GM23338 (cell line): ENCODE measurements around the gene TEPSIN.

Experiments
- CREB1 ChIP-seq: fragments of 250-450 bp; sonication (Bioruptor Pico); IDR thresholded peaks from 2 replicates; pipeline ENCODE4 v1.5.0; 2020; ENCODE audit warnings: low read depth, mild to moderate bottlenecking, moderate library complexity
- EZH2 ChIP-seq: fragments of 200-600 bp; sonication (generic); IDR thresholded peaks from one replicate; pipeline ENCODE4 v1.8.0; 2017; ENCODE audit warnings: antibody characterized with exemption, mild to moderate bottlenecking, low read depth; ENCODE audit not compliant: unreplicated experiment
- EZH2phosphoT487 ChIP-seq: fragments of 200-600 bp; sonication (generic); IDR thresholded peaks from one replicate; pipeline ENCODE4 v1.8.1; 2018; ENCODE audit warnings: antibody characterized with exemption; ENCODE audit not compliant: unreplicated experiment
- JUNB ChIP-seq: IDR thresholded peaks from one replicate; pipeline ENCODE4 v1.6.1; 2016; ENCODE audit warnings: antibody characterized with exemption; ENCODE audit not compliant: unreplicated experiment
- NANOG ChIP-seq: IDR thresholded peaks from 2 replicates; pipeline ENCODE4 v1.6.1; 2016; ENCODE audit warnings: antibody characterized with exemption, borderline replicate concordance
- POLR2AphosphoS5 ChIP-seq: IDR thresholded peaks from 2 replicates; pipeline ENCODE4 v1.6.1; 2016; ENCODE audit warnings: antibody characterized with exemption, low read depth
- STAT1 ChIP-seq: IDR thresholded peaks from one replicate; pipeline ENCODE4 v1.6.1; 2016; ENCODE audit warnings: antibody characterized with exemption; ENCODE audit not compliant: unreplicated experiment
- ZNF114 ChIP-seq: fragments of 250-450 bp; sonication (Bioruptor Pico); IDR thresholded peaks from 2 replicates; pipeline ENCODE4 v1.5.0; 2020; ENCODE audit warnings: mild to moderate bottlenecking, moderate library complexity
- ZNF331 ChIP-seq: fragments of 250-450 bp; sonication (Bioruptor Pico); IDR thresholded peaks from 2 replicates; pipeline ENCODE4 v1.5.0; 2020; ENCODE audit warnings: low read depth, mild to moderate bottlenecking, moderate library complexity
- TF ChIP-seq, protein P1 (sequence below), 2 experiments: fragments of 200-600 bp in 1 of 2; sonication (generic) in 1 of 2; conservative IDR thresholded peaks; 2 replicates each; pipeline versions ENCODE4 v1.5.1 to v1.6.1; 2016 to 2017; ENCODE audit warnings: antibody characterized with exemption in 2 of 2, low read depth in 2 of 2, mild to moderate bottlenecking in 2 of 2, moderate library complexity in 1 of 2
- TF ChIP-seq, protein P2 (sequence below): IDR thresholded peaks from 2 replicates; pipeline ENCODE4 v1.6.1; 2016; ENCODE audit warnings: antibody characterized with exemption
- TF ChIP-seq, protein P3 (sequence below): IDR thresholded peaks from one replicate; pipeline ENCODE4 v1.6.1; 2018; ENCODE audit warnings: antibody characterized with exemption; ENCODE audit not compliant: unreplicated experiment
- TF ChIP-seq, protein P4 (sequence below): fragments of 250-450 bp; sonication (Bioruptor Pico); IDR thresholded peaks from 2 replicates; pipeline ENCODE4 v1.5.0; 2020; ENCODE audit warnings: mild to moderate bottlenecking, moderate library complexity

DNA sequence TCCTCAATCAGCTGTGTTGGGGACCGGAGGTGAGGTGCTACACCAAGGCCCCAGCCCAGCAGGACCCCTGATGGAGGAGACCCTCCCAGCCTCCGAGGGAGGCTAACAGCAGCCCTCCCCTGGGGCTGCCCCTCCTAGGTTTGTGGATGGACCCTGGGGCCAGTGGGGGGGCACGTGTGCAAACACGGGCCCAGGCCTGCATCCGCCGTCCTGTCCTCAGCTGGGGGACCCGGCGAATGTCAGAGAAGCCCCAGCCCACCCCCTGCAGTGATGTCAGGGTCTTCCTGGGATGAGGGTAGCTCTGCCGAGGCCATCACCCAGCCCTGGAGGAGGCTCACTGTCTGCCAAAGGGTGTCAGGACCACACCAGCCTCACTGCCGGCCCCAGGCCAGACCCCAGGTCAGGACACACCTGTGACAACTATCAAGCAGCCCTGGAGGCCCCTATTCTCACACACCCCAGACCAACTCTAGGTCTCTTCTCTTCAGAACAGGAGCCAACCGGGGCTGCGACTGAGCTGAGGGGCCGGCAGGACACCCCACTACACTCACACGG lies 42.8 kb downstream of the TEPSIN start:
- TF ChIP-seq EZH2phosphoT487 (no peak), EZH2 (no peak), POLR2AphosphoS5 (no peak), JUNB (no peak), ZNF114 (CRISPR knock-in tag) (no peak), ZNF331 (CRISPR knock-in tag) (no peak), CREB1 (CRISPR knock-in tag) (no peak), NANOG (no peak), STAT1 (no peak)
- TF ChIP-seq, protein P1, sequence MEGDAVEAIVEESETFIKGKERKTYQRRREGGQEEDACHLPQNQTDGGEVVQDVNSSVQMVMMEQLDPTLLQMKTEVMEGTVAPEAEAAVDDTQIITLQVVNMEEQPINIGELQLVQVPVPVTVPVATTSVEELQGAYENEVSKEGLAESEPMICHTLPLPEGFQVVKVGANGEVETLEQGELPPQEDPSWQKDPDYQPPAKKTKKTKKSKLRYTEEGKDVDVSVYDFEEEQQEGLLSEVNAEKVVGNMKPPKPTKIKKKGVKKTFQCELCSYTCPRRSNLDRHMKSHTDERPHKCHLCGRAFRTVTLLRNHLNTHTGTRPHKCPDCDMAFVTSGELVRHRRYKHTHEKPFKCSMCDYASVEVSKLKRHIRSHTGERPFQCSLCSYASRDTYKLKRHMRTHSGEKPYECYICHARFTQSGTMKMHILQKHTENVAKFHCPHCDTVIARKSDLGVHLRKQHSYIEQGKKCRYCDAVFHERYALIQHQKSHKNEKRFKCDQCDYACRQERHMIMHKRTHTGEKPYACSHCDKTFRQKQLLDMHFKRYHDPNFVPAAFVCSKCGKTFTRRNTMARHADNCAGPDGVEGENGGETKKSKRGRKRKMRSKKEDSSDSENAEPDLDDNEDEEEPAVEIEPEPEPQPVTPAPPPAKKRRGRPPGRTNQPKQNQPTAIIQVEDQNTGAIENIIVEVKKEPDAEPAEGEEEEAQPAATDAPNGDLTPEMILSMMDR (conservative IDR thresholded peaks at IDR 0.05; ENCODE audit: low read depth in 2 of 2), result no peak
- TF ChIP-seq, protein P2, sequence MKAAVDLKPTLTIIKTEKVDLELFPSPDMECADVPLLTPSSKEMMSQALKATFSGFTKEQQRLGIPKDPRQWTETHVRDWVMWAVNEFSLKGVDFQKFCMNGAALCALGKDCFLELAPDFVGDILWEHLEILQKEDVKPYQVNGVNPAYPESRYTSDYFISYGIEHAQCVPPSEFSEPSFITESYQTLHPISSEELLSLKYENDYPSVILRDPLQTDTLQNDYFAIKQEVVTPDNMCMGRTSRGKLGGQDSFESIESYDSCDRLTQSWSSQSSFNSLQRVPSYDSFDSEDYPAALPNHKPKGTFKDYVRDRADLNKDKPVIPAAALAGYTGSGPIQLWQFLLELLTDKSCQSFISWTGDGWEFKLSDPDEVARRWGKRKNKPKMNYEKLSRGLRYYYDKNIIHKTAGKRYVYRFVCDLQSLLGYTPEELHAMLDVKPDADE, result no peak
- TF ChIP-seq, protein P3, sequence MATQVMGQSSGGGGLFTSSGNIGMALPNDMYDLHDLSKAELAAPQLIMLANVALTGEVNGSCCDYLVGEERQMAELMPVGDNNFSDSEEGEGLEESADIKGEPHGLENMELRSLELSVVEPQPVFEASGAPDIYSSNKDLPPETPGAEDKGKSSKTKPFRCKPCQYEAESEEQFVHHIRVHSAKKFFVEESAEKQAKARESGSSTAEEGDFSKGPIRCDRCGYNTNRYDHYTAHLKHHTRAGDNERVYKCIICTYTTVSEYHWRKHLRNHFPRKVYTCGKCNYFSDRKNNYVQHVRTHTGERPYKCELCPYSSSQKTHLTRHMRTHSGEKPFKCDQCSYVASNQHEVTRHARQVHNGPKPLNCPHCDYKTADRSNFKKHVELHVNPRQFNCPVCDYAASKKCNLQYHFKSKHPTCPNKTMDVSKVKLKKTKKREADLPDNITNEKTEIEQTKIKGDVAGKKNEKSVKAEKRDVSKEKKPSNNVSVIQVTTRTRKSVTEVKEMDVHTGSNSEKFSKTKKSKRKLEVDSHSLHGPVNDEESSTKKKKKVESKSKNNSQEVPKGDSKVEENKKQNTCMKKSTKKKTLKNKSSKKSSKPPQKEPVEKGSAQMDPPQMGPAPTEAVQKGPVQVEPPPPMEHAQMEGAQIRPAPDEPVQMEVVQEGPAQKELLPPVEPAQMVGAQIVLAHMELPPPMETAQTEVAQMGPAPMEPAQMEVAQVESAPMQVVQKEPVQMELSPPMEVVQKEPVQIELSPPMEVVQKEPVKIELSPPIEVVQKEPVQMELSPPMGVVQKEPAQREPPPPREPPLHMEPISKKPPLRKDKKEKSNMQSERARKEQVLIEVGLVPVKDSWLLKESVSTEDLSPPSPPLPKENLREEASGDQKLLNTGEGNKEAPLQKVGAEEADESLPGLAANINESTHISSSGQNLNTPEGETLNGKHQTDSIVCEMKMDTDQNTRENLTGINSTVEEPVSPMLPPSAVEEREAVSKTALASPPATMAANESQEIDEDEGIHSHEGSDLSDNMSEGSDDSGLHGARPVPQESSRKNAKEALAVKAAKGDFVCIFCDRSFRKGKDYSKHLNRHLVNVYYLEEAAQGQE, result no peak
- TF ChIP-seq, protein P4, sequence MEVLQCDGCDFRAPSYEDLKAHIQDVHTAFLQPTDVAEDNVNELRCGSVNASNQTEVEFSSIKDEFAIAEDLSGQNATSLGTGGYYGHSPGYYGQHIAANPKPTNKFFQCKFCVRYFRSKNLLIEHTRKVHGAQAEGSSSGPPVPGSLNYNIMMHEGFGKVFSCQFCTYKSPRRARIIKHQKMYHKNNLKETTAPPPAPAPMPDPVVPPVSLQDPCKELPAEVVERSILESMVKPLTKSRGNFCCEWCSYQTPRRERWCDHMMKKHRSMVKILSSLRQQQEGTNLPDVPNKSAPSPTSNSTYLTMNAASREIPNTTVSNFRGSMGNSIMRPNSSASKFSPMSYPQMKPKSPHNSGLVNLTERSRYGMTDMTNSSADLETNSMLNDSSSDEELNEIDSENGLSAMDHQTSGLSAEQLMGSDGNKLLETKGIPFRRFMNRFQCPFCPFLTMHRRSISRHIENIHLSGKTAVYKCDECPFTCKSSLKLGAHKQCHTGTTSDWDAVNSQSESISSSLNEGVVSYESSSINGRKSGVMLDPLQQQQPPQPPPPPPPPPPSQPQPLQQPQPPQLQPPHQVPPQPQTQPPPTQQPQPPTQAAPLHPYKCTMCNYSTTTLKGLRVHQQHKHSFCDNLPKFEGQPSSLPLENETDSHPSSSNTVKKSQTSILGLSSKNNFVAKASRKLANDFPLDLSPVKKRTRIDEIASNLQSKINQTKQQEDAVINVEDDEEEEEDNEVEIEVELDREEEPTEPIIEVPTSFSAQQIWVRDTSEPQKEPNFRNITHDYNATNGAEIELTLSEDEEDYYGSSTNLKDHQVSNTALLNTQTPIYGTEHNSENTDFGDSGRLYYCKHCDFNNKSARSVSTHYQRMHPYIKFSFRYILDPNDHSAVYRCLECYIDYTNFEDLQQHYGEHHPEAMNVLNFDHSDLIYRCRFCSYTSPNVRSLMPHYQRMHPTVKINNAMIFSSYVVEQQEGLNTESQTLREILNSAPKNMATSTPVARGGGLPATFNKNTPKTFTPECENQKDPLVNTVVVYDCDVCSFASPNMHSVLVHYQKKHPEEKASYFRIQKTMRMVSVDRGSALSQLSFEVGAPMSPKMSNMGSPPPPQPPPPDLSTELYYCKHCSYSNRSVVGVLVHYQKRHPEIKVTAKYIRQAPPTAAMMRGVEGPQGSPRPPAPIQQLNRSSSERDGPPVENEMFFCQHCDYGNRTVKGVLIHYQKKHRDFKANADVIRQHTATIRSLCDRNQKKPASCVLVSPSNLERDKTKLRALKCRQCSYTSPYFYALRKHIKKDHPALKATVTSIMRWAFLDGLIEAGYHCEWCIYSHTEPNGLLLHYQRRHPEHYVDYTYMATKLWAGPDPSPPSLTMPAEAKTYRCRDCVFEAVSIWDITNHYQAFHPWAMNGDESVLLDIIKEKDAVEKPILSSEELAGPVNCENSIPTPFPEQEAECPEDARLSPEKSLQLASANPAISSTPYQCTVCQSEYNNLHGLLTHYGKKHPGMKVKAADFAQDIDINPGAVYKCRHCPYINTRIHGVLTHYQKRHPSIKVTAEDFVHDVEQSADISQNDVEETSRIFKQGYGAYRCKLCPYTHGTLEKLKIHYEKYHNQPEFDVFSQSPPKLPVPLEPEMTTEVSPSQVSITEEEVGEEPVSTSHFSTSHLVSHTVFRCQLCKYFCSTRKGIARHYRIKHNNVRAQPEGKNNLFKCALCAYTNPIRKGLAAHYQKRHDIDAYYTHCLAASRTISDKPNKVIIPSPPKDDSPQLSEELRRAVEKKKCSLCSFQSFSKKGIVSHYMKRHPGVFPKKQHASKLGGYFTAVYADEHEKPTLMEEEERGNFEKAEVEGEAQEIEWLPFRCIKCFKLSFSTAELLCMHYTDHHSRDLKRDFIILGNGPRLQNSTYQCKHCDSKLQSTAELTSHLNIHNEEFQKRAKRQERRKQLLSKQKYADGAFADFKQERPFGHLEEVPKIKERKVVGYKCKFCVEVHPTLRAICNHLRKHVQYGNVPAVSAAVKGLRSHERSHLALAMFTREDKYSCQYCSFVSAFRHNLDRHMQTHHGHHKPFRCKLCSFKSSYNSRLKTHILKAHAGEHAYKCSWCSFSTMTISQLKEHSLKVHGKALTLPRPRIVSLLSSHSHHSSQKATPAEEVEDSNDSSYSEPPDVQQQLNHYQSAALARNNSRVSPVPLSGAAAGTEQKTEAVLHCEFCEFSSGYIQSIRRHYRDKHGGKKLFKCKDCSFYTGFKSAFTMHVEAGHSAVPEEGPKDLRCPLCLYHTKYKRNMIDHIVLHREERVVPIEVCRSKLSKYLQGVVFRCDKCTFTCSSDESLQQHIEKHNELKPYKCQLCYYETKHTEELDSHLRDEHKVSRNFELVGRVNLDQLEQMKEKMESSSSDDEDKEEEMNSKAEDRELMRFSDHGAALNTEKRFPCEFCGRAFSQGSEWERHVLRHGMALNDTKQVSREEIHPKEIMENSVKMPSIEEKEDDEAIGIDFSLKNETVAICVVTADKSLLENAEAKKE, result no peak
